HCT116 (cell line): Measurements from ENCODE around the gene RASL11B. TPM values are rescaled to one million over a fixed set of nuclear protein-coding genes. Genes with fewer than 3 reads are reported as not detected.

Experiments
- ATAC-seq: fragments of 200-7000 bp; cut with Tn5 transposase; 2 replicates; pipeline ENCODE4 v1.9.1; 2020; ENCODE audit warnings: mild to moderate bottlenecking, moderate library complexity
- Bru-seq: library from RNA; stranded (reverse); fragments of 400-500 nt; gene quantifications from one replicate; lab custom pipeline; 2021; lab: Mats Ljungman, UMichigan
- BruChase-seq, 2 experiments: library from RNA; stranded (reverse); fragments of 400-500 nt; gene quantifications; one replicate each; lab custom pipeline; 2021; lab: Mats Ljungman, UMichigan
- BruUV-seq: library from RNA; stranded (reverse); fragments of 400-500 nt; replicated peaks from 2 replicates; lab custom pipeline; 2021; lab: Mats Ljungman, UMichigan
- CTCF ChIA-PET: fragments of 300-600 bp; sonication (Branson Sonifier 250); formaldehyde crosslinking; loops from one replicate; lab custom pipeline; 2021; ENCODE audit warnings: antibody characterized with exemption; lab: Charles Lee
- POLR2A ChIA-PET: fragments of 300-600, 350-600 bp; sonication (Branson Sonifier 250); formaldehyde crosslinking; loops from one replicate; lab custom pipeline; 2021; ENCODE audit warnings: antibody characterized with exemption; lab: Charles Lee
- RAD21 ChIA-PET, 2 experiments: fragments of 300-600 bp; sonication (Branson Sonifier 250); formaldehyde crosslinking; loops; one replicate each; lab custom pipeline; 2023; ENCODE audit warnings: low total read pairs in 2 of 2; ENCODE audit not compliant: uncharacterized antibody in 2 of 2, unreplicated experiment in 2 of 2, low non-redundant PET in 1 of 2; lab: Charles Lee
- DNase-seq: peaks from one replicate; pipeline ENCODE4 v3.0.0-alpha.2; 2010; ENCODE audit warnings: low read depth, low spot score
- H2AFZ ChIP-seq: fragments of 200-600 bp; shearing (Covaris generic), sonication (generic); 2 replicates; pipeline ENCODE4 v1.6.1; 2017; ENCODE audit warnings: low read depth, mixed run types, mixed read lengths, antibody characterized with exemption, low read length; ENCODE audit not compliant: poor library complexity, severe bottlenecking
- H3K27ac ChIP-seq: 2 replicates; pipeline ENCODE4 v1.5.1; 2012; ENCODE audit warnings: low read depth, low read length
- H3K27me3 ChIP-seq: fragments of 200-600 bp; sonication (generic); 2 replicates; pipeline ENCODE4 v1.6.1; 2016; ENCODE audit warnings: mixed run types, low read length, mixed read lengths; ENCODE audit not compliant: insufficient read depth
- H3K36me3 ChIP-seq, 2 experiments: fragments of 200-500 bp in 1 of 2; fragments of 200-600 bp in 1 of 2; sonication (Bioruptor generic) in 1 of 2; sonication (generic) in 1 of 2; 2 replicates each; pipeline versions ENCODE4 v1.5.1 to v1.6.1; 2014 to 2016; ENCODE audit warnings: low read length in 2 of 2, inconsistent platforms in 1 of 2, mixed read lengths in 1 of 2, mixed run types in 1 of 2; ENCODE audit not compliant: insufficient read depth in 2 of 2, control insufficient read depth in 1 of 2
- H3K4me1 ChIP-seq, 2 experiments: fragments of 200-600 bp in 1 of 2; sonication (generic) in 1 of 2; 2 replicates each; pipeline versions ENCODE4 v1.5.1 to v1.6.1; 2012 to 2017; ENCODE audit warnings: low read length in 2 of 2, inconsistent platforms in 1 of 2, mild to moderate bottlenecking in 1 of 2, mixed read lengths in 1 of 2, mixed run types in 1 of 2, moderate library complexity in 1 of 2; ENCODE audit not compliant: insufficient read depth in 2 of 2, control insufficient read depth in 1 of 2
- H3K4me2 ChIP-seq: fragments of 200-600 bp; sonication (generic); 2 replicates; pipeline ENCODE4 v1.6.1; 2017; ENCODE audit warnings: mixed run types, low read length, mixed read lengths
- H3K4me3 ChIP-seq, 2 experiments: fragments of 200-600 bp in 1 of 2; sonication (generic) in 1 of 2; replicated peaks in 1 of 2; 2 replicates each; pipeline ENCODE4 v1.5.1; 2011 to 2016; ENCODE audit warnings: low read length in 2 of 2, control low read depth in 1 of 2, low read depth in 1 of 2, mild to moderate bottlenecking in 1 of 2, mixed read lengths in 1 of 2, mixed run types in 1 of 2
- H3K79me2 ChIP-seq: fragments of 200-600 bp; sonication (generic); 2 replicates; pipeline ENCODE4 v1.6.1; 2017; ENCODE audit warnings: mild to moderate bottlenecking, mixed run types, low read length, moderate library complexity, mixed read lengths; ENCODE audit not compliant: insufficient read depth
- H3K9ac ChIP-seq: fragments of 200-600 bp; sonication (generic); 2 replicates; pipeline ENCODE4 v1.6.1; 2016; ENCODE audit warnings: low read length, mixed read lengths
- H3K9me2 ChIP-seq: fragments of 200-600 bp; sonication (generic), shearing (Covaris generic); 2 replicates; pipeline ENCODE4 v1.6.1; 2017; ENCODE audit warnings: mixed run types, mild to moderate bottlenecking, moderate library complexity; ENCODE audit not compliant: insufficient read depth
- H3K9me3 ChIP-seq, 2 experiments: fragments of 200-500 bp in 1 of 2; fragments of 200-600 bp in 1 of 2; sonication (Bioruptor generic) in 1 of 2; sonication (generic) in 1 of 2; 2 replicates each; pipeline ENCODE4 v1.6.1; 2014 to 2017; ENCODE audit warnings: low read length in 2 of 2, mixed read lengths in 2 of 2, inconsistent platforms in 1 of 2, low read depth in 1 of 2, mild to moderate bottlenecking in 1 of 2, mixed run types in 1 of 2, moderate library complexity in 1 of 2; ENCODE audit not compliant: control insufficient read depth in 1 of 2, insufficient read depth in 1 of 2
- H4K20me1 ChIP-seq: fragments of 200-600 bp; sonication (generic), shearing (Covaris generic); 2 replicates; pipeline ENCODE4 v1.6.1; 2017; ENCODE audit warnings: mixed run types, mild to moderate bottlenecking, moderate library complexity; ENCODE audit not compliant: insufficient read depth
- CBX3 ChIP-seq: IDR thresholded peaks from 2 replicates; pipeline ENCODE4 v1.6.1; 2012; ENCODE audit warnings: low read depth
- EGR1 ChIP-seq: IDR thresholded peaks from 2 replicates; pipeline ENCODE4 v1.6.1; 2012; ENCODE audit warnings: low read depth
- REST ChIP-seq: IDR thresholded peaks from 2 replicates; pipeline ENCODE4 v1.6.1; 2012; ENCODE audit warnings: low read depth
- SP1 ChIP-seq: IDR thresholded peaks from 2 replicates; pipeline ENCODE4 v1.6.1; 2012; ENCODE audit warnings: low read depth
- intact Hi-C: fragments of 100-400 bp; cut with micrococcal nuclease; formaldehyde crosslinking; loops from 2 replicates; pipeline ENCODE4 v1.10.0; 2022
- long read RNA-seq: library from polyadenylated mRNA; unstranded; transcript quantifications from one replicate; pipeline ENCODE4 v2.0.0, GENCODE V29; 2021; ENCODE audit not compliant: unreplicated experiment
- polyA plus RNA-seq: library from polyadenylated mRNA; unstranded; fragments of >200 nt; gene quantifications from 2 replicates; pipeline ENCODE4 v1.2.1, GENCODE V29; 2012; ENCODE audit warnings: missing spikeins
- total RNA-seq: library from RNA; stranded (reverse); gene quantifications from one replicate; pipeline ENCODE4 v1.2.1, GENCODE V29; 2021; ENCODE audit not compliant: unreplicated experiment

Gene RASL11B
- 0.34 TPM for total RNA-seq
- 0.18 TPM in 1 of 2 replicates, not detected in the other for polyA plus RNA-seq
- percentile 27 among the genes with signal in this experiment for Bru-seq, nascent RNA
- BruChase-seq, experiment 1, labeled RNA remaining after a 6-hour chase: percentile 16 among the genes with signal in this experiment
- BruChase-seq, experiment 2, labeled RNA remaining after a 2-hour chase: percentile 20 among the genes with signal in this experiment
- long read RNA-seq: 0 reads

GRCh38 chr4:52861879-52862616 lies at the start of gene RASL11B:
RASL11B (plus strand) TSS chr4:52862317; CDS start chr4:52862508, 191 bp downstream.
- H3K4me2 ChIP-seq: peak within 1 kb of the TSS; percentile 73
- POLR2A ChIA-PET: no interaction called here
- BruUV-seq: no TSS peak
- H3K27ac ChIP-seq: peak within 1 kb of the TSS; percentile 12; the same call in 1 of the 2 replicates
- H3K9me2 ChIP-seq: no peaks in the 10 kb centered on the region
- no peaks in the 10 kb centered on the region for H4K20me1 ChIP-seq
- H3K27me3 ChIP-seq: no peaks in the 10 kb centered on the region
- CTCF ChIA-PET: no interaction called here
- DNase-seq: peak; percentile 4
- H2AFZ ChIP-seq: no peak within 1 kb of the TSS
- ATAC-seq: peak; percentile 98
- H3K36me3 ChIP-seq: no peaks in the 10 kb centered on the region
- peak within 1 kb of the TSS; percentile 40 to 55 for H3K4me3 ChIP-seq
- H3K4me1 ChIP-seq: peaks cover 0 to 4% of the 10 kb centered on the region in 2 experiments; a peak in 2 of 4 replicates
- TF ChIP-seq EGR1 (peak; percentile 45; the same call in 1 of the 2 replicates), REST (no peak)
- H3K9me3 ChIP-seq: peaks cover 0 to 7% of the 10 kb centered on the region in 2 experiments; a peak in 1 of 4 replicates
- peak within 1 kb of the TSS; percentile 43 for H3K9ac ChIP-seq
- no peaks in the 10 kb centered on the region for H3K79me2 ChIP-seq
- intact Hi-C loops: no loop called here
- RAD21 ChIA-PET: no interaction called here

GRCh38 chr4:52813546-52813945 lies 48.6 kb upstream of the RASL11B start:
- ATAC-seq (no peak), DNase-seq (no peak)
- TF ChIP-seq SP1: no peak
- TF ChIP-seq CBX3: no peak
- ChIA-PET POLR2A (no interaction called here), CTCF (no interaction called here), RAD21 (no interaction called here)
- intact Hi-C loops: no loop called here
- Histone ChIP-seq H2AFZ (no peak overlapping the region), H3K4me2 (no peak overlapping the region), H4K20me1 (no peaks in the 10 kb centered on the region), H3K27ac (no peak overlapping the region), H3K79me2 (no peaks in the 10 kb centered on the region), H3K36me3 (no peaks in the 10 kb centered on the region), H3K27me3 (no peaks in the 10 kb centered on the region), H3K4me1 (no peaks in the 10 kb centered on the region), H3K4me3 (no peak overlapping the region), H3K9me2 (no peaks in the 10 kb centered on the region), H3K9ac (no peak overlapping the region), H3K9me3 (no peaks in the 10 kb centered on the region)
- no TSS peak for BruUV-seq
